AML-193 (cell line): Measurements from ENCODE around the gene PRKAR2B.
A peak's percentile ranks its signal among the peaks of the same experiment; 100 is the strongest.

ENCODE experiments used
- DNase-seq, 2 experiments: peaks; one replicate each; lab custom pipeline; 2025; lab: John Stamatoyannopoulos, UW

PRKAR2B gene

DNA sequence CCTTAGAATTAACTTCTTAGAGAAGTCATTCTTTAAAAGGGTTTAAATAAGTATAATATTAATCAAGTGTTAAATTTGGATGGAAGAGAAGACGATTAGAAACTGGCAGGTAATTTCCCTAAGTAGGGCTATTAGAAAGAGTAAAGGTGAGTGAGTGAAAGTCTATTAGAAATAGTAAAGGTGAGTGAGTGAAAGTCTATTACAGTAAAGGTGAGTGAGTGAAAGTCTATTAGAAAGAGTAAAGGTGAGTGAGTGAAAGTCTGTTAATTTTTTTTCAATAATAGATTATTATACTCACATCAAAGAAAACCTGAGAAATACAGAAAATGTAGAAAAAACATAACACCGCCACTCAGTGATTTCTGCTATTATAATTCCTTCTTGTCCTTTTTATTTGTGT is 113.5 kb downstream of the PRKAR2B start:
- no peak for DNase-seq

GRCh38 chr7:107160389-107160788 is 115.9 kb downstream of the PRKAR2B start:
- no peak for DNase-seq

DNA sequence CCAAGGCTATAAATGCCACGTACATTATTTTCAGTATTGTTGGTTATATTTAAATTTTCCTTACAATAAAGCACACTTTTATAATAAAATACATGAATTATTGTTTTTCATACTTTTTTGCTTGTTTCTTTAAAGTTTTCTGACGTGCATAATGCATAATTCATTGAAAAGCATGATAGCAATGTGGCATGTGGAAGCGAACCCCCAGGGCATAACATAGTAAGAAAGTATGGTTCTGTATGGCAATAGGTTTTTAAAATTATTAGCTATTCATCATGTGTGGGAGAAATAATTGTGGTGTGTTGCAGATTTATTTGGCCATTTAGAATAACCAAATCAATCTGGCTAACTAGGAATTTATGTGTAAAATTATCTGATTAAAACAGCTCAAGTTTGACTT is 116.9 kb downstream of the PRKAR2B start:
- DNase-seq, result no peak

DNA sequence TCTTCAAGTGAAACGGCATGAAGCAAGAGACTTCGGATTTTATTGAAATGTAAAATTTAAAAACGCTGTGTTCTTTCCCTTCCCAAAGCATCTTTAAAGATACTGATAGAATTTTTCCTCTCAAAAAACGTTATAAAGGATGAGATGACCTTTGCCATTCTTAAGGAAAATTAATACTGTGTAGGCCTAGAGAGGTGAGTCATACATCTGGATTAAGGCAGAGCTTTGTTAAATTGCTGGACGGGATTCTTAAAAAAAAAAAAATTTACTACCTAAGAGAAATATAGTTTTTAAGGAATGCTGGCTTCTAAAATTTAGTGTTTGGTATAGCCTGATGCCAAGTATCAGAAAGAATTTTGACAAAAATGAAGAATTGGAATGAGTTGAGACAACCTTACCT is 118.0 kb downstream of the PRKAR2B start:
- DNase-seq, result no peak

DNA sequence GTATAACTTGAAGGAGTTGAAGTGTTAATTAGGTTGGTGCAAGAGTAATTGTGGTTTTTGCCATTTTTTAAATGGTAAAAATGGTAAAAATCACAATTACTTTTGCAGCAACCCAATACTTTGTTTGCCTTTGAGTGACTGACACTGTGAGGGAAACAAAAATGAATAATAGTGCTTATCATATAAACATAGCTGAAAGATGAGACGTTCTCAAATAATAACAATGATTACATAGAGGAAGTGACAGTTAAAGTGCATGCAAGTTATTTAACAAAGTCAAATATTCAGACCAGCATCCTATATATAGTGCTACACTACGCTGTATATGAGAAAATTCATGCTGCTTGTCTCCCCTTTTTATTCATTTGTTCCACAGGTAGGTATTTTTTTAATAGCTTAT is 119.6 kb downstream of the PRKAR2B start:
- no peak for DNase-seq

GRCh38 chr7:107165341-107165740 is 120.8 kb downstream of the PRKAR2B start:
- DNase-seq, result no peak

GRCh38 chr7:107166736-107167426 is 122.4 kb downstream of the PRKAR2B start:
- DNase-seq, result no peak

- peak; percentile 71 to 85 for DNase-seq
Observed at GRCh38 chr7:107167483-107168232, 123.2 kb downstream of the PRKAR2B start.

GRCh38 chr7:107168233-107169119 is 124.0 kb downstream of the PRKAR2B start, which contains the start of gene HBP1:
HBP1 (plus strand) TSS chr7:107169003; CDS start chr7:107179894, 10,891 bp downstream.
- DNase-seq, result peak; percentile 98 to 99

DNA sequence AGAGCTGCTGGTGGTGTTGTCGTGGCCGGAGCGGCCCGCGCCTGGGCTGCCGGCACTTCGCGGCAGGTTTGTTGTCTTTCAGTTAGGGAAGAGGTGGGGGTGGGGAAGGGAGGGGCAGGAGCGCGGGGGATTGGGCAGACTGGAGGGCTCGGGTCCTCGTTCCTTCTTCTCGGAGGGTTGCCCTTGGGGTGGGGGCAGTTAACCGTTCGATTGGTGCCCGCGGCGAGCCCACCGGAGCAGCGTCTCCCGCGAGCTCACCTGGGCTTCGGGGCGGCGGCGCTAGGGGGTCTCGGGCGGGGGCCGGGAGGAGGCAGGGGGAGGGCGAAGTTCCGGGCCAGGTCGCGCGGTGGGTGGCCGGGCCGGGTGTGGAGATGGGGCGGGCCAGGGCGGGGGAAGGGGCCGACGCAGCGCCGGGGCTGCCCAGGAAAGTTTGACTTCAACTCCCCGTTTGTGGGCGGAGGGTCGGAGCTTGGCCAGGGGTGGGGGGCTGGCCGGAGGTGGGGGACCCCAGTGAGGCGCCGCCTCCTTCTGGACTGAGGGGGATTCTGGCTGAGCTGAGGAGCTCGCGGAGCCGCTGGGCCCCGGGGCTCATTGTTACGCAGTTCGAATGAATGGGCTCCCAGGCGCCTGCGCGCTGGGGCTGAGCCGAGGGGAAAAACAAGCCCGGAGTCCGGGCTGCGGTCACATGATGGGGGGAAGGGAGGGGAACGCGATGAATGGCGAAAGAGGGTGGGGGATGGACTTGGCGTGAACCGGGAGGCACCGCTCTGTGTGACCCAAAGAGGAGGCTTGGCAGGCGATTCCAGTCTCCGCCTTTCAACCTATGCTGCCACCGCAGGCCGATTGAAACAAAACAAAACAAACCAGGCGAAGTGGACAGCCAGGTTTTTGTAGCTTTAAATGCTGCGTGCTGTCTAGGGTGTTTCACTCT is 124.9 kb downstream of the PRKAR2B start:
- peak; percentile 88 to 89 for DNase-seq

DNA sequence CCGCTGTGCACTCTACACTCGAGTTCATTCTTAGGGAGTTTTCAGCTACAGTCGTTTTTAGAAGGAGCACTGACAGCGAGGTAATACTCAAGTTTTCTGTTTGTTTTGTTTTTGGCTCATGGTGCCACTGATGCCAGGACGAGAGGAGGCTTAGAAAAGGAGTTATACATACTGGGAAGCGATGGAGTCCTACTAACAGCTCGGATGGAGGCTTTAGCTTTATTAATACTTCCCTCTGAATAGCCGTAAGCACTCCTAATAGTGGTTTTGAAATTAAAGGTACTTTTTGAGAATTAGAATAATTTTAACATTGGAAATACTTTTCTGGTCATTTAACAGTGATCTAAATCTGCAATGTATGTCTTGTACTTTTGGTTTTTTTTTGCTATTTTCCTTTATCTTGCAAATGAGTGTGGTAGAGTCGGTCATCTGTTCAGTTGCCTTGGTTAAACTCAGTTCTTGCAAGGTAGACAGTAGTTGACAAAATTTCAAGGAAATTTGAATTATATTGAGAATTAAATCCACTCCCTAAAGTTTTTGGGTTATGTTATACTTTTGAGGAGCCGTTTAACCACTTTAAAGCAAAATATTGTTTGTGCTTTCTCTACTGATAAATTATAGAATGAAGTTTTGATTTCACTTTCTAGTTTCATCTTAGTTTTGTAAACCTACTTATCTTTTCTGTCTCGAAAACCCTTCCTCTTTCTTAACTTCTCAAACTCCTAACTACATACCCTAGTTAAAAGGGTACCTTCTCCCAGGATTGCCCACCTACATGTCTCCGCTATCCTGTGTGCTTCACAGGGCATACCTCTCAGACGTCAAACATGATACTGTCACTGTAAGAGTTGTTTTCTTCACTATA is 125.8 kb downstream of the PRKAR2B start:
- no peak for DNase-seq

GRCh38 chr7:107171496-107171895 is 127.0 kb downstream of the PRKAR2B start:
- no peak for DNase-seq

DNA sequence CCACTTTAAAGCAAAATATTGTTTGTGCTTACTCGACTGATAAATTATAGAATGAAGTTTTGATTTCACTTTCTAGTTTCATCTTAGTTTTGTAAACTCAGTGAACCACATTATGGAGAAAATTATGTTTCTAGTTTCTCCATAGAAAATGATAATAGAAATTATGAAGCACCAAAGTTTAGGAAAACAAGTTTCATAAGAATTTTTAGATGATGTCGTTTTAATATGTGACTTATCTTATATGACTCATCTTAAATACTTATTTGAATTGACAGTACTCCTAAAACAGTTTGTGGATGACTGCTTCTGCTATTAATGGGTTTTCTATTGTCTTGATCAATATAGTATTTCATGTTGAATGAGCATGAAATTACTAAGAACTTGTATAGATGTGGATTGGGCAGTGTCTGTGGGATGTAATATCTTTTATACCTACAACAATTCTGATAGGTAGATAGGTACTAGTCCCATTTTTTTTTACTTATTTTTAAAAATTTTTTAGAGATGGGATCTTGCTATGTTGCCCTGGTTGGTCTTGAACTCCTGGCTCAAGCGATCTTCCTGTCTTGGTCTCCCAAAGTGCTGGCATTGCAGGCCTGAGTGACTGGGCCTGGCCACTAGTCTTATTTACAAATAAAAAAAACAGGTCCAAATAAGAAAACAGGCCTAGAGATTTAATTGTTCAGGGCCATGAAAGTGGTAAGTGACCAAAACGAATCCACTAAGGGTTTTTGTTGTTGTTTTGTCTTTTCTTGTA is 127.9 kb downstream of the PRKAR2B start:
- no peak for DNase-seq

DNA sequence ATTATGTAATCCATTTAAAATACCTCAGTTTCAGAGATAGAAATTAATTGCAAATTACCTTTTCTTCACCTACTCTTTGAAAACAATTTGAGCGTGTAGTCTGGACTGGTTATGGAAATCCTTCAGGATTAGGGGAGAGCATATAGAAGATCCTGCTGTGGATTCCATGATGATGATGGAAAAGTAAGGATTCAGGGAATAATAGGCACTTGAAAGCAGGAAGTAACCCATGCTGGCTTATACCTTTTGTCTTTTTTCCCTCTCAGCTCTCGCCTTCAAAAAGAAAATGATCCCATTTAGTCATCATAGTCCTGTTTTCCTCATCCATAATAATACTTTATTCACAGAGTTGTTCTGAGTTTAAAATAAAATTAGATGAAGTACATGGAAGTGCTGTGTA is 128.7 kb downstream of the PRKAR2B start:
- DNase-seq, result no peak

DNA sequence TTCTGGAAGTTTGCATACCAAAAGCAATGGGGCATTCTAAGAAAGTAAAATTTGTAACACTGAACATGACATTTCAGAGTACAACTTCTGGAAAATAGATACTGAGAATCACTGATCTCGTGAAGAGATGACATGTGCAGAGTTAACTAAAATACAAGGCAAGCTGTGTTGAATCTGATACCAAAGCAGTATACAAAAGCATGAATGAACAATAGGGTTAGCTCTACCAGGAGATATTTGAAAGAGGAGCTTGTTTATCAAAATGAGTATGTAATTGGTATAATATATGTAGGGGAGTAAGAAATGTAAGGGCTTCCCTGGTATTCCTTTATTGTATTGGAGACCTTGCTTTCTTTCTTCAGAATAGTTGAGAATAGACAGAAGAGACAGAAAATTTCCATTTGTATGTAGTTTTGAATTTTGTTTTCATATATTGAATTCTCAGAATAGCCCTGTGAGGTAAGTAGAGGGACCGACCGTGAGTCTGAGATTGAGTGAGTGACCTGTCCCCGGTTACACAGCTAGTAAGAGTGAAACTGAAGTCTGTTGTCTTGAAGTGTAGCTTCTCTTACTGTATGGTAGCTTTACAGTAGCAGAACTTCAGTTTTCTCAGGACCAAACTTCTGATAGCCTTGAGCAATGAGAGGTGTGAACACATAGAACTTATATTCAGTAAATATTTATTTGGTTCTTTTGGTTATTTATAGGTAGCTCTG is 129.3 kb downstream of the PRKAR2B start:
- DNase-seq, result no peak

DNA sequence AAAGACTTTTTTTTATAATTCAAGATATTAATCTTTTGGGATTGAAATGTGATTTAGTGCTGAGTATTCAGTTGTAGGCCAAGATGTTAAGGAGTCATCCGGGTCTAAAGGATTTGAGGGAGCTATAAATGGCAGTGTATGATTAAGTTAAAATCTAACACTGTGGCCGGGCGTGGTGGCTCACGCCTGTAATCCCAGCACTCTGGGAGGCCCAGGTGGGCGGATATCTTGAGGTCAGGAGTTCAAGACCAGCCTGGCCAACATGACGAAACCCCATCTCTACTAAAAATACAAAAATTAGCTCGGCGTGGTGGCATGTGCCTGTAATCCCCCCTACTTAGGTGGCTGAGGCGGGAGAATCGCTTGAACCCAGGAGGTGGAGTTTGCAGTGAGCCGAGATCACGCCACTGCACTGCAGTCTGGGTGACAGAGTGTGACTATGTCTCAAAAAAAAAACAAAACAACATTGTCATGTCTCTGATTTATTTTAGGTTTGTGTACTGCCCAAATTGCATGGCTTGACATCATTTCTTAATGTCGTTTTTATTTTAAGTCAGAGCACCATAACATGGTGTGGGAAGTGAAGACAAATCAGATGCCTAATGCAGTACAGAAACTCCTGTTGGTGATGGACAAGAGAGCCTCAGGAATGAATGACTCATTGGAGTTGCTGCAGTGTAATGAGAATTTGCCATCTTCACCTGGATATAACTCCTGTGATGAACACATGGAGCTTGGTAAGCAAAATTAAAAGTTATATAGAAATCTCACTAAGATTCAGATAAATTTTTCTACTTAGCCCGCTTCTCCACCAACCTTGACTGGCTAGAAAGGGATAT is 135.0 kb downstream of the PRKAR2B start:
- no peak for DNase-seq

DNA sequence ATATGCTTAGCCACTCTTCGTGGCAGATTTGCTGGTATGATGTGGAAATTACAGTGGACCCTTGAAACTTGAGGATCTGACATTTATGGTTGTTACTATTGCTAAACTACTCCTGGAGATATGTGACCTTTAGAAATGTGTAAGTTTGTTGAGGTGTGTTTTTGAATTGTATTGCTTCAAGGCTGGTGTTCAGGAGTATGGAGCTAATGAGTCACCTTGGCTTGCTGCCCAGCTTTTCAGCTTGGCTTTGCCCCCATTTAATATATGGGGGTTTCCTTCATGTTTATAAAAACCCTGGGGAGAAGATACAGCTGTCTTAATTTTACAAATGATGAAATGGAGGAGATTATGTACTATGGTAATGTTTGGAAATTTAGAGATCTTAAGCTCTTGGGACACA is 135.9 kb downstream of the PRKAR2B start:
- DNase-seq, result no peak

GRCh38 chr7:107181172-107181571 is 136.7 kb downstream of the PRKAR2B start:
- DNase-seq, result no peak
